Epithelial cell of prostate (primary cell): ENCODE measurements around the gene FBXO34.
"Not testable (repeated sequence)": the region's sequence is repeated elsewhere in the genome, so short reads cannot be mapped to it uniquely, and the experiment has no call there.

Source experiments
- DNase-seq: peaks from one replicate; pipeline ENCODE4 v3.0.0-alpha.2; 2011; ENCODE audit warnings: low read depth, low spot score
- H3K27ac ChIP-seq: fragments of 450-650 bp; 2 replicates; pipeline ENCODE4 v1.5.1; 2017; ENCODE audit warnings: mild to moderate bottlenecking

Gene FBXO34

GRCh38 chr14:55373784-55374705 lies 102.8 kb downstream of the FBXO34 start:
- no peak for DNase-seq

DNA sequence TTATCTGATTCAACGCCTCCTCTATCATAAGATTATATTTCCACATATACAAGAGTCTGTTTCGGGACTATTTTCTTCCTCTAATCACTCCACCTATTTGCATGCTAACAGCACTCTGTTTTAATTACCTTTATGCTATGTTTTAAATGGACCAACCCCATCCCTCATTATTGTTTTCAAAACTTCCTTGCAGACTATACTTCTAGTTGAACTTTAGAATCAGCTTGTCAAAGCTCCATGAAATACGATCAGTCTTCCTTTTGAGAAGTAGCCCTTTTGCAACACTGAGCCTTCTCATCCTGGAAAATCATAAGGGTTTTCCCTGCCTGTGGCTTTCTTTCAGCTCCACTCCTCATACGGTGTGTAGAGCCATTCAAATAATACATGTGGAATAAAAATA lies 103.5 kb downstream of the FBXO34 start:
- no peak overlapping the region for H3K27ac ChIP-seq
- no peak for DNase-seq

More at GRCh38 chr14:55373784-55374705, 102.8 kb downstream of the FBXO34 start:
- no peak overlapping the region for H3K27ac ChIP-seq

DNA sequence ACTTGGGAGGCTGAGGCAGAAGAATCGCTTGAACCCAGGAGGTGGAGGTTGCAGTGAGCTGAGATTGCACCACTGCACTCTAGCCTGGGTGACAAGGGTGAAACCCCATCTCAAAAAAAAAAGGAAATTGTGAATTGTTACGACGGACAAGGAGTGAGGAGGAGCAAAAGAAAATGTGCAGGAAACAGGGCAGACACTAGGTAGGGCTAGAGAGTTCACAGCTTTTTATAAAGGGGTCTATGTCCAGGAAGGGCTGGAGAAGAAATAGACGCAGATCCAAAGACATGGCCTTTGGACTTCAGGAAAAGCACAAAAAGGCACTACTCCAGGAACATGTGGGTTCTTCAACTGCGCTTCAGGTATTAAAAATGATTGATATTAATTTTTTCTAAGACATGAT lies 106.0 kb downstream of the FBXO34 start:
- no peak overlapping the region for H3K27ac ChIP-seq
- DNase-seq, result no peak

- no peak for DNase-seq
Measured at GRCh38 chr14:55381040-55381439, 109.8 kb downstream of the FBXO34 start.

DNA sequence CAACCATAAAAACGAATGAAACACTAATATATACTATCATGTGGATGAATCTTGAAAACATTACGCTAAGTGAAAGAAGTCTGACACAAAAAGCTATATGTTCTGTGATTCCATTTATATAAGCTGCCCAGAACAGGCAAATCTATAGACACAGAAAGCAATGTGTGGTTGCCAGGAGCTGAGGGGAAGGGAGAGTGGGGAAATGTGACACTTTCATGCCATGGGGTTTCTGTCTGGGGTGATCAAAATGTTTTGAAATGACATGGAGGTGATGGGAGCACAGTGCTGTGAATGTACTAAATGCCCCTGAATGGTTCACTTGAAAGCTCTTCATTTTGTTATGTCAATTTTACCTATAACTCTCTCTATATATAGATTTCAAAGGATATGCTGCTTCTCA lies 110.3 kb downstream of the FBXO34 start:
- no peak for DNase-seq
- no peak overlapping the region for H3K27ac ChIP-seq

More at GRCh38 chr14:55381040-55381439, 109.8 kb downstream of the FBXO34 start:
- no peak overlapping the region for H3K27ac ChIP-seq

GRCh38 chr14:55382483-55382882 lies 111.3 kb downstream of the FBXO34 start:
- H3K27ac ChIP-seq, result no peak overlapping the region
- no peak for DNase-seq

DNA sequence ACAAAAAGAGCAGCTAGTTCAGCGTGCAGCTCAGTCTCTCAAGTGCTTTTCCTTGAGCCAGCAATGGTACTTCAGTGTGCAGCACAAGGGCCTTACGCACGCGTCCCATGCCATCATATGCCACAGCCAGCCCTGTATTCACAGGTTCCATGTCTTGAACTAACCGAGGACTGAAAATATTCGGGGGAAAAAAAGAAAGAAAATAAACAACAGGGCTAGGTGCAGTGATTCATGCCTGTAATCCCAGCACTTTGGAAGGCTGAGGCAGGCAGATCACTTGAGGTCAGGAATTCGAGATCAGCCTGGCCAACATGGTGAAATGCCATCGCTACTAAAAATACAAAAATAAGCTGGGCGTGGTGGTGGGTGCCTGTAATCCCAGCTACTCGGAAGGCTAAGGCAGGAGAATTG lies 111.8 kb downstream of the FBXO34 start:
- not testable (repeated sequence) for H3K27ac ChIP-seq, DNase-seq

DNA sequence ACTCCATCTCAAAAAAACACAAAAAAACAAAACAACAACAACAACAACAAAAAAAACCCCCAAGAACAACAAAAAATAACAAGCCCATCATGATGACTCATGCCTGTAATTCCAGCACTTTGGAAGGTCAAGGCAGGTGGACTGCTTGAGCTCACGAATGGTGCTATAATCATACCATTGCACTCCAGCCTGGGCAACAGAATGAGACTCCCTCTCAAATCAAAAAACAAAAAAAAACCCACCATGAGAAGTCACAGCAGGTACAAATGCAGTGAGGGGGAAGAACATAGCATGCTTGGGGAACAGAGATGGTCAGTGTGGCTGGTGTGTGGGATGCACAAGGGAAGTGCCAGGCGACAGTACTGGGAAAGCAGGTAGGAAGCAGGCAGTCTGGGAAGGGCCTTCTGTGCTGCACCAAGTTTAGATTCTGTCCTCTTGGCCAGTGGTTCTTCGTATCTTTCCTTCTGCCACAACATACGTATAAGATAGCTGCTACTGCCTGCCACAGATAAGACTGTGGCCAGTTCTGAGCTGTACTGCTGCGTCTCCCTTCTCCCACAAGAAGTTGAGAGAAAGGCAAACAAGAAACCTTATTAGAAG lies 112.4 kb downstream of the FBXO34 start:
- DNase-seq, result no peak
- no peak overlapping the region for H3K27ac ChIP-seq

DNA sequence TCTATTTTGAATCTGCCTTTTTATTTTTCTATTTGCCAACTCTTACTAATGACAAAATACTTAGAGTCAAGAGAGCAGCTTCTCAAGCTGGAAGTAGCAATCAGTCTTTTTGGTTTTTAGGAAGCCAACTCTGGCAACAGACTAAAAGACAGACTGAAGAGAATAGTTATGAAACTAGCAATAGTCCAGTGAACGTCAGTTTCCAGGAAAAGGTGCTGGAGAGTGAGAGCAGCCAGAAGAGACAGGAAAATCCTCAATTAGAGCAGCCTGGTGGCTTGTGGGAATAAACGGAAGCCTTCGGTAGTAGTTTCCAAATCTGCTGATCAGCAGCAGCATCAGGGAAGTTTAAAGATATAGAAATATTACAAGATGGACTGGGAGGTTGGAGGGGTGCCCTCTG lies 113.3 kb downstream of the FBXO34 start:
- no peak overlapping the region for H3K27ac ChIP-seq
- DNase-seq, result no peak

DNA sequence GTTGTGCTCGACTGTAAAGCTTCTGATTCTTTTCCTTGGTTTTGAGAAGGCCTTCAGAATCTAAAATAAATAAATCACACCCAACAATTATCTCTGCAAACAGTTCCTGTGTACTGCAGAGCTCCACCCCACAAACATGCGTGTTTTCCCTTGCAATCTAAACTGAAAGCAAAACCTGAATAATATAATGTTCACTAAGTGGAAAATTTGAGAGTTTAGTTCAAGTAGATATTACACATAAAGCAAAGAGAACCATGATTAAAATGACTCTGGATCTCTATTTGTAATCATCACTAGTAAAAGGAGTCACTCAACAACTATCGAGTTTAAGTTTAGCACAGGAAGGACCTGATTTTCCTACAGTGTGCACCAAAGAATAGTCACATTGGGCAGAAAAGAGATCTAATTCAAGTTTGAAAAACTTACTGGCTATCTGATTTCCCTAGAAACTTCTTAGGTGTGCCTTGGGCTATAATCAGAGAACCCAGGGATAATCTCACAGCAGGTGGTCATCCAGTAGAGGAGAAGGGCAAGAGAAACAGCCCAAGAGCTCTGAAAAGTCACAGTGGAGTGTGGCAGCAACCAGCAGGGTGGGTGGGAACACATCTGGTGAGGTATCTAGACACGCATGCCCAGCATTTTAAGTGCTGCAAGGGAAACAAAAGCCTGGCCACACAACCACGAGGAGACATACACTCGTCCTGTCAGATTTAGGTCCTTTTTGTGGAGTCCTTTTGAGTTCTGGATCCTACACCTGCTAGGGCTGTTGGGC lies 115.0 kb downstream of the FBXO34 start:
- no peak for DNase-seq
- peak overlapping the region; percentile 6 for H3K27ac ChIP-seq

DNA sequence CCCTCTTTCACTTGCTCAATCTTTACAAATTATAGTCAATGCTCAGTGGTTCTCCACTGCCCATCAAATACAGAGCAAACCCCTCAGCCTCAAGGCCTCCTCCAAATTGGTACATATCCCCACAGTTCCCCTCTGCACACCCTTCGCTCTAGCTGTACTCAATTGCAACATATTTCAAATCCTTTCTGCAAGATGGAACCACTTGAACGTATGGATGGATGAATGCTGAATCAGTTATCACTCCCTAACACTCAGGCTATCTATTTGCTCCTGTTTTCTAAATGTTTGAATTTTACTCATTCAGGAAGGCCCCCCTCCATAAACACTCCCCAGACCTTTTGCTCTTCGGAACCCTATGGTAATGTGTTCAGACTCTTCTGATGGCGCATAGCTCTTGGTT lies 115.9 kb downstream of the FBXO34 start:
- no peak for DNase-seq
- no peak overlapping the region for H3K27ac ChIP-seq

DNA sequence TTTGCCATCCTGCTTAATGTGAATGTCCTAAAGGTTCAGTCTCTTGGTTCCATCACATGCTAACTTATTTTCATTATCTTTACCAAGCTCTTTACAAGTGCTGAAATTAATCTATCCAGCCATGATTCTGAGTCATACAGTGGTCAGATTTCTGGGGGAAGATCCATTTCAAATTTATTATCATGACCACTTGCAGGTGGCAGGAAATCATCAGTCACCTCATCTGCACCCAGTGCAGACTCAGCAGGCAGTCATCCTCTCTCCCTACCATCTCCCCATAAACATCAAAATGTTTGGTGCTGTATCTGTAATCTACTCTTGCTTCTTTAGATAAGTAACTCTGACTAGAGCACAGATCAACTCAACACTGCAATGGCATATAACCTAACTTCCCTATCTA lies 116.9 kb downstream of the FBXO34 start:
- no peak overlapping the region for H3K27ac ChIP-seq
- DNase-seq, result no peak

DNA sequence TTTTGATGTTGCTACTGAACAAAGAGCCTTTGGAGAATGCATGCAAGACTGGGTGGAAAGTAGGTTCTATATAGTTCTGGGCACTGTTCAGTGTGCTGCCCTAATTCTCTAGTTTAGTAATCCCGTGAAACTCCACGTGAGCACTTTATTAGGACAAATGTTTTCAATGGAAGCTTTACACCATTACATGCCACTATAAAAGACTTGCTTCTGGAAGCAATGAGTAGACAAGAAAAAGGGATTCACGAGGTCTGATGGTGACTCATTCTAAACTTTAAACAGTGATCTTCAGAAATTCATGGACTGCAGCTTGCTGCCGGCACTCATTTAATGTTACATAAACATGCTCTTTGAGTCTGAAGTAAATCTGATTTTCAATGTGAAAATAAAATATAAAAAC lies 118.1 kb downstream of the FBXO34 start:
- no peak for DNase-seq

GRCh38 chr14:55398679-55399078 lies 127.5 kb downstream of the FBXO34 start:
- DNase-seq, result peak; percentile 75

More for the DNA sequence above, 118.1 kb downstream of the FBXO34 start:
- H3K27ac ChIP-seq, result no peak overlapping the region

DNA sequence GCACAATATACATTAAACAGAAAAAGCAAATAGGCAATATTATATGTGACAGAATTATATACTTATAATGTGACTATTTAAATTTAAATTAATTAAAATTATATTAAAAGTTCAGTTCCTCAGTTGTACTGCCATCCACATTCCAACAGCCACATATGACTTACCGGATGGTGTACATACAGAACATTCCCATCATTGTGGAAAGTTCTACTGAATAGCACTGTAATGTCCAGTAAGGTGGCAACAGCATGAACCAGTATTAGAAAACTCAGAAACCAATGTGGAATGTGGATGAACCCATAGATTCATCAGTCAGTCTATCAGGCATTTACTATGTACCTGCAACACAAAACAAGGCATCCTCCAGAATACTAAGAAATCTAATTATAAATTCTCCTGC lies 128.0 kb downstream of the FBXO34 start:
- H3K27ac ChIP-seq, result no peak overlapping the region

More at GRCh38 chr14:55398679-55399078, 127.5 kb downstream of the FBXO34 start:
- no peak overlapping the region for H3K27ac ChIP-seq

DNA sequence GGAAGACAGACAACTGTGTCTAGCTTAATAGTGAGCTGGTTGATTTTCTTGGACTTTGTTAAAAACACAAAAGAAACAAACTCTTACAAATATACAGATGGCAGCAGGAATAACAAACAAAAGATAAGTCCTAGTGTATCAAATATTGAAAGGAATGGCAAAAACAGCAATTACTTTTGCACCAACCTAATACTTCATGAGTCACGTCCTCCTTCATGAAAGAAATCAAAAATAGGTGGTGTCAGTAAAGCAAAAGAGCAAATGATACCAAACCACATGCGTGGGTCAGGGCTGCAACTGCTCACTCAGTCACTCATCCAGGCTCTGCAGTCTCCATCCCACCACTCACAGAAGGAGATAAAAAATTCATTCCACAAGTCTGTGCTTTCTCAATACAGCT lies 128.6 kb downstream of the FBXO34 start:
- H3K27ac ChIP-seq, result no peak overlapping the region
- no peak for DNase-seq

More for the DNA sequence above, 128.0 kb downstream of the FBXO34 start:
- no peak for DNase-seq

DNA sequence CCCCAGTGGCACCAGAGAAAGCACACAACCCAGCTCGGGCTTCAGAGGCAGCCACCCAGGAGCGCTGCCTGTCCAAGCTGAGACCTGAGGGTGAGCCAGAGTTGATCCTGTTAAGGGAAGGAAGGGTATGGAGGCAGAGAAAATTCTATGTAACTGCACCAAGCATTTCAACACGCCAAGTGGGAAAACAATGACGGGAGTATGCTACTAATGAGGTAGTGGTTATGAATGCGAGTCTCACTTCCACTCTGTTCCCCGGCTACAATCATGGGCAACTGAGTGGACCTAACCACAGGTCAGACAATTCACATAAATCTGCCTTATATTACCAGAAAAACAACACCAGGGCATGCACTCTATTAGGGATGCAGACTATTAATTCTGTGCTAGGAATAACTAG lies 130.5 kb downstream of the FBXO34 start:
- no peak for DNase-seq
- H3K27ac ChIP-seq, result no peak overlapping the region
